Lower leg skin (tissue), 3 donors: ENCODE data around the gene MKRN2OS.

Experiments used
- POLR2A ChIP-seq, 2 donors: fragments of 450-650 bp; IDR thresholded peaks; one replicate each; pipeline ENCODE4 v1.6.1; 2016 to 2017; ENCODE audit warnings: antibody characterized with exemption in 2 of 2, mild to moderate bottlenecking in 1 of 2, moderate library complexity in 1 of 2
- TF ChIP-seq, protein P1 (sequence below), 3 donors: fragments of 450-650 bp; IDR thresholded peaks; one replicate each; pipeline ENCODE4 v1.5.1; 2016; ENCODE audit warnings: antibody characterized with exemption in 3 of 3, mild to moderate bottlenecking in 3 of 3, moderate library complexity in 2 of 3

DNA sequence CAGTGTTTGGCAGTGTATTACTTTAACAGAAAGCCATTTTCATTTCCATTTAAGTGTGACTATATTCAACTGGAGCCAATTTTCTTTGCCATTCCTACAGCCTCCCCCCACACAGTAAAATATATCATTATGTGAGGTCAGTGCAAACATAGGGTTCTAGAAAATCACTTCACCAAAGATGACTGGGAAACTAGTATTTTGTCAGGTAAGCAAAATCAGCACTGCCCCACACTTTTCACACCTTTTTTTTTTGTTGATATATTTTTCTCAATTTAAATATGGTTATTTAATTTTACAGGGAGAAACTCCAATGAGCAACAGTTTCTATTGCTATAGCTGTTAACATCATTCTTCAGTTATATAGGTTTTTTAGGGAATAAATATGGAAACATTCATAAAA lies 29.7 kb downstream of the MKRN2OS start:
- TF ChIP-seq, protein P1, sequence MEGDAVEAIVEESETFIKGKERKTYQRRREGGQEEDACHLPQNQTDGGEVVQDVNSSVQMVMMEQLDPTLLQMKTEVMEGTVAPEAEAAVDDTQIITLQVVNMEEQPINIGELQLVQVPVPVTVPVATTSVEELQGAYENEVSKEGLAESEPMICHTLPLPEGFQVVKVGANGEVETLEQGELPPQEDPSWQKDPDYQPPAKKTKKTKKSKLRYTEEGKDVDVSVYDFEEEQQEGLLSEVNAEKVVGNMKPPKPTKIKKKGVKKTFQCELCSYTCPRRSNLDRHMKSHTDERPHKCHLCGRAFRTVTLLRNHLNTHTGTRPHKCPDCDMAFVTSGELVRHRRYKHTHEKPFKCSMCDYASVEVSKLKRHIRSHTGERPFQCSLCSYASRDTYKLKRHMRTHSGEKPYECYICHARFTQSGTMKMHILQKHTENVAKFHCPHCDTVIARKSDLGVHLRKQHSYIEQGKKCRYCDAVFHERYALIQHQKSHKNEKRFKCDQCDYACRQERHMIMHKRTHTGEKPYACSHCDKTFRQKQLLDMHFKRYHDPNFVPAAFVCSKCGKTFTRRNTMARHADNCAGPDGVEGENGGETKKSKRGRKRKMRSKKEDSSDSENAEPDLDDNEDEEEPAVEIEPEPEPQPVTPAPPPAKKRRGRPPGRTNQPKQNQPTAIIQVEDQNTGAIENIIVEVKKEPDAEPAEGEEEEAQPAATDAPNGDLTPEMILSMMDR (IDR thresholded peaks at IDR 0.05), result no peak
- TF ChIP-seq POLR2A (IDR thresholded peaks at IDR 0.05), result no peak
